NT2/D1 (cell line): ENCODE data around the gene FCN1.

Source experiments
- SUZ12 ChIP-seq: IDR thresholded peaks from 2 replicates; pipeline ENCODE4 v1.6.1; 2011; ENCODE audit not compliant: insufficient read length, insufficient read depth; ENCODE audit errors: extremely low read depth
- YY1 ChIP-seq: IDR thresholded peaks from 2 replicates; pipeline ENCODE4 v1.6.1; 2011; ENCODE audit not compliant: insufficient read length, insufficient read depth
- ZNF274 ChIP-seq: IDR thresholded peaks from 2 replicates; pipeline ENCODE4 v1.6.1; 2011; ENCODE audit warnings: mild to moderate bottlenecking, low read depth, low read length

GRCh38 chr9:134885001-134885678 is 32.6 kb downstream of the FCN1 start:
- TF ChIP-seq ZNF274, result no peak
- no peak for TF ChIP-seq SUZ12
- no peak for TF ChIP-seq YY1
